Lower lobe of right lung (tissue), 2 donors: ENCODE measurements around the gene AFAP1. TPM values are rescaled to one million over a fixed set of nuclear protein-coding genes. Genes with fewer than 3 reads are reported as not detected.

Source experiments
- ATAC-seq, 2 donors: fragments of 200-7000 bp; cut with Tn5 transposase; one replicate each; pipeline ENCODE4 v1.9.1; 2020 to 2022; ENCODE audit warnings: mild to moderate bottlenecking in 2 of 2, moderate library complexity in 2 of 2
- DNase-seq: peaks from one replicate; pipeline ENCODE4 v3.0.0-alpha.2; 2020
- H3K27ac ChIP-seq: fragments of 200-600 bp; one replicate; pipeline ENCODE4 v1.8.0; 2022
- H3K27me3 ChIP-seq: fragments of 200-600 bp; one replicate; pipeline ENCODE4 v1.8.0; 2022; ENCODE audit warnings: low read depth
- H3K36me3 ChIP-seq: fragments of 200-600 bp; one replicate; pipeline ENCODE4 v1.8.0; 2022; ENCODE audit warnings: mild to moderate bottlenecking
- H3K4me1 ChIP-seq: fragments of 200-600 bp; one replicate; pipeline ENCODE4 v1.8.0; 2022
- H3K4me3 ChIP-seq: fragments of 200-600 bp; one replicate; pipeline ENCODE4 v1.8.0; 2022; ENCODE audit warnings: mild to moderate bottlenecking
- H3K9me3 ChIP-seq: fragments of 200-600 bp; one replicate; pipeline ENCODE4 v1.8.0; 2022
- intact Hi-C: fragments of 100-400 bp; cut with DNase I; formaldehyde crosslinking; loops from one replicate; pipeline ENCODE4 v1.11.0; 2022
- total RNA-seq: library from RNA; stranded (reverse); fragmentation: NEBNext Ultra II Directional; extraction: Animal tissue kit (Norgen Biotek cat#: 25700); gene quantifications from one replicate; pipeline ENCODE4 v1.2.1, GENCODE V29; 2021
- TF ChIP-seq, protein P1 (sequence below): fragments of 200-600 bp; IDR thresholded peaks from one replicate; pipeline ENCODE4 v1.8.0; 2022; ENCODE audit warnings: antibody characterized with exemption, mild to moderate bottlenecking
- donor health status: DM: no; HTN: yes; CAD: no; lungs with severe emphysema.

The AFAP1 gene
- total RNA-seq, 1 donor from 2014 or later: 21.0 TPM

- intact Hi-C loops: no loop called here
- TF ChIP-seq, protein P1, sequence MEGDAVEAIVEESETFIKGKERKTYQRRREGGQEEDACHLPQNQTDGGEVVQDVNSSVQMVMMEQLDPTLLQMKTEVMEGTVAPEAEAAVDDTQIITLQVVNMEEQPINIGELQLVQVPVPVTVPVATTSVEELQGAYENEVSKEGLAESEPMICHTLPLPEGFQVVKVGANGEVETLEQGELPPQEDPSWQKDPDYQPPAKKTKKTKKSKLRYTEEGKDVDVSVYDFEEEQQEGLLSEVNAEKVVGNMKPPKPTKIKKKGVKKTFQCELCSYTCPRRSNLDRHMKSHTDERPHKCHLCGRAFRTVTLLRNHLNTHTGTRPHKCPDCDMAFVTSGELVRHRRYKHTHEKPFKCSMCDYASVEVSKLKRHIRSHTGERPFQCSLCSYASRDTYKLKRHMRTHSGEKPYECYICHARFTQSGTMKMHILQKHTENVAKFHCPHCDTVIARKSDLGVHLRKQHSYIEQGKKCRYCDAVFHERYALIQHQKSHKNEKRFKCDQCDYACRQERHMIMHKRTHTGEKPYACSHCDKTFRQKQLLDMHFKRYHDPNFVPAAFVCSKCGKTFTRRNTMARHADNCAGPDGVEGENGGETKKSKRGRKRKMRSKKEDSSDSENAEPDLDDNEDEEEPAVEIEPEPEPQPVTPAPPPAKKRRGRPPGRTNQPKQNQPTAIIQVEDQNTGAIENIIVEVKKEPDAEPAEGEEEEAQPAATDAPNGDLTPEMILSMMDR: no peak
- no peak for ATAC-seq
- H3K4me3 ChIP-seq: no peak overlapping the region
- H3K27me3 ChIP-seq: no peaks in the 10 kb centered on the region
- DNase-seq: no peak
- H3K27ac ChIP-seq: no peak overlapping the region
- H3K9me3 ChIP-seq: no peaks in the 10 kb centered on the region
- H3K4me1 ChIP-seq: no peaks in the 10 kb centered on the region
- H3K36me3 ChIP-seq: no peaks in the 10 kb centered on the region
Measured at GRCh38 chr4:7708981-7709380, 230.7 kb downstream of the AFAP1 start.

Other genes starting within 250 kb of the AFAP1 start
- 5.2 TPM for gene ABLIM2, start 219.0 kb upstream of the AFAP1 start, total RNA-seq